ENCODE results near the gene UBE2L6.

UBE2L6 gene

DNA sequence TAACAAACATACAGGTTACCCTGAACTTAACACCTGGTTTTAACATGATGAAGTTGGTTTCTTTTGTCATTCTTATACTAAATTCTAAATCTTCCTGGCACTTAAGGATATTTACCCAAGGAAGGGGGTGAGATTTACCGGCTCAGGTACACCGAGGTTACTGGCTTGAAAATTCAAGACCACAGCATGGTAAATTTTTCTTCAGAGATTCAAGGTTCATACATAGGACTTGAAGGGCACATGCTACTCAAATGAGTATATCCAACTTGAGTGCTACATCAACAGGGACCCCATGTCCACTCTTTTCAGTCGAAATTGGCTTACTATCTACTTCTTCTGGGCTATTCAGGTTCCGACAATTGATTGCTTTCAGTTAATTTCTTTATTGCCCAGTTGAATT, 42.7 kb upstream of the UBE2L6 start:
- Histone ChIP-seq H3K9me3 (ENCODE audit: control insufficient read depth, insufficient read depth, low read depth, low read length) (no peaks in the 10 kb centered on the region), H3K36me3 (ENCODE audit: control insufficient read depth in 2 of 2, insufficient read depth in 1 of 2, low read length in 2 of 2) (no peaks in the 10 kb centered on the region), H3K4me1 (ENCODE audit: control insufficient read depth, insufficient read depth, low read length) (no peaks in the 10 kb centered on the region), H3K4me3 (ENCODE audit: low read depth, low read length) (no peak overlapping the region), H3K27ac (ENCODE audit: extremely low read depth, low read depth, low read length) (no peak overlapping the region)
- POLR2A ChIA-PET: interaction anchor here (0.7 kb wide), 1 partner anchor 36 kb away, joined by 3 read pairs; no protein-coding TSS in a partner anchor
- CTCF ChIA-PET: interaction anchor here (0.6 to 0.7 kb wide), 2 partner anchors 8 to 40 kb away, joined by 4 to 5 read pairs; no protein-coding TSS in a partner anchor
- no peak for TF ChIP-seq MZF1 (tag by site-specific recombination; IDR thresholded peaks at IDR 0.05; ENCODE audit: borderline replicate concordance)
- TF ChIP-seq ZNF792 (tag by site-specific recombination; IDR thresholded peaks at IDR 0.05): no peak
- TF ChIP-seq ZNF23 (tag by site-specific recombination; IDR thresholded peaks at IDR 0.05; ENCODE audit: borderline replicate concordance): no peak
- TF ChIP-seq ZNF48 (tag by site-specific recombination; IDR thresholded peaks at IDR 0.05): no peak
- TF ChIP-seq, protein P1, sequence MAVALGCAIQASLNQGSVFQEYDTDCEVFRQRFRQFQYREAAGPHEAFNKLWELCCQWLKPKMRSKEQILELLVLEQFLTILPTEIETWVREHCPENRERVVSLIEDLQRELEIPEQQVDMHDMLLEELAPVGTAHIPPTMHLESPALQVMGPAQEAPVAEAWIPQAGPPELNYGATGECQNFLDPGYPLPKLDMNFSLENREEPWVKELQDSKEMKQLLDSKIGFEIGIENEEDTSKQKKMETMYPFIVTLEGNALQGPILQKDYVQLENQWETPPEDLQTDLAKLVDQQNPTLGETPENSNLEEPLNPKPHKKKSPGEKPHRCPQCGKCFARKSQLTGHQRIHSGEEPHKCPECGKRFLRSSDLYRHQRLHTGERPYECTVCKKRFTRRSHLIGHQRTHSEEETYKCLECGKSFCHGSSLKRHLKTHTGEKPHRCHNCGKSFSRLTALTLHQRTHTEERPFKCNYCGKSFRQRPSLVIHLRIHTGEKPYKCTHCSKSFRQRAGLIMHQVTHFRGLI (tag by site-specific recombination; IDR thresholded peaks at IDR 0.05): no peak
- TF ChIP-seq ZNF26 (tag by site-specific recombination; IDR thresholded peaks at IDR 0.05): no peak
- no peak for TF ChIP-seq ZNF280C (tag by site-specific recombination; IDR thresholded peaks at IDR 0.05)
- TF ChIP-seq, protein P2, sequence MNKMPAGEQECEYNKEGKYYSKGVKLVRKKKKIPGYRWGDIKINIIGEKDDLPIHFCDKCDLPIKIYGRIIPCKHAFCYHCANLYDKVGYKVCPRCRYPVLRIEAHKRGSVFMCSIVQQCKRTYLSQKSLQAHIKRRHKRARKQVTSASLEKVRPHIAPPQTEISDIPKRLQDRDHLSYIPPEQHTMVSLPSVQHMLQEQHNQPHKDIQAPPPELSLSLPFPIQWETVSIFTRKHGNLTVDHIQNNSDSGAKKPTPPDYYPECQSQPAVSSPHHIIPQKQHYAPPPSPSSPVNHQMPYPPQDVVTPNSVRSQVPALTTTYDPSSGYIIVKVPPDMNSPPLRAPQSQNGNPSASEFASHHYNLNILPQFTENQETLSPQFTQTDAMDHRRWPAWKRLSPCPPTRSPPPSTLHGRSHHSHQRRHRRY (tag by site-specific recombination; IDR thresholded peaks at IDR 0.05): no peak
- TF ChIP-seq ZNF544 (tag by site-specific recombination; IDR thresholded peaks at IDR 0.05): no peak
- no peak for TF ChIP-seq ZBTB17 (tag by site-specific recombination; IDR thresholded peaks at IDR 0.05)
- TF ChIP-seq, protein P3, sequence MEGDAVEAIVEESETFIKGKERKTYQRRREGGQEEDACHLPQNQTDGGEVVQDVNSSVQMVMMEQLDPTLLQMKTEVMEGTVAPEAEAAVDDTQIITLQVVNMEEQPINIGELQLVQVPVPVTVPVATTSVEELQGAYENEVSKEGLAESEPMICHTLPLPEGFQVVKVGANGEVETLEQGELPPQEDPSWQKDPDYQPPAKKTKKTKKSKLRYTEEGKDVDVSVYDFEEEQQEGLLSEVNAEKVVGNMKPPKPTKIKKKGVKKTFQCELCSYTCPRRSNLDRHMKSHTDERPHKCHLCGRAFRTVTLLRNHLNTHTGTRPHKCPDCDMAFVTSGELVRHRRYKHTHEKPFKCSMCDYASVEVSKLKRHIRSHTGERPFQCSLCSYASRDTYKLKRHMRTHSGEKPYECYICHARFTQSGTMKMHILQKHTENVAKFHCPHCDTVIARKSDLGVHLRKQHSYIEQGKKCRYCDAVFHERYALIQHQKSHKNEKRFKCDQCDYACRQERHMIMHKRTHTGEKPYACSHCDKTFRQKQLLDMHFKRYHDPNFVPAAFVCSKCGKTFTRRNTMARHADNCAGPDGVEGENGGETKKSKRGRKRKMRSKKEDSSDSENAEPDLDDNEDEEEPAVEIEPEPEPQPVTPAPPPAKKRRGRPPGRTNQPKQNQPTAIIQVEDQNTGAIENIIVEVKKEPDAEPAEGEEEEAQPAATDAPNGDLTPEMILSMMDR (tag by site-specific recombination; IDR thresholded peaks at IDR 0.05): no peak

- Histone ChIP-seq H3K36me3 (ENCODE audit: control insufficient read depth in 2 of 2, insufficient read depth in 1 of 2, low read length in 2 of 2) (no peaks in the 10 kb centered on the region), H3K4me3 (ENCODE audit: low read depth, low read length) (no peak overlapping the region), H3K4me1 (ENCODE audit: control insufficient read depth, insufficient read depth, low read length) (no peaks in the 10 kb centered on the region), H3K9me3 (ENCODE audit: control insufficient read depth, insufficient read depth, low read depth, low read length) (no peaks in the 10 kb centered on the region), H3K27ac (ENCODE audit: extremely low read depth, low read depth, low read length) (no peak overlapping the region)
- ChIA-PET POLR2A (interaction anchor here (1.0 kb wide), 1 partner anchor 36 kb away, joined by 3 read pairs; no protein-coding TSS in a partner anchor), CTCF (interaction anchor here (0.6 to 1.3 kb wide), 4 partner anchors 34 to 121 kb away, joined by 3 to 15 read pairs (median 3); no protein-coding TSS in a partner anchor)
- no peak for TF ChIP-seq ZNF660 (tag by site-specific recombination; IDR thresholded peaks at IDR 0.05)
- TF ChIP-seq KLF16 (tag by site-specific recombination; IDR thresholded peaks at IDR 0.05): no peak
- no peak for TF ChIP-seq ZSCAN30 (tag by site-specific recombination; IDR thresholded peaks at IDR 0.05)
- no peak for TF ChIP-seq ZNF416 (tag by site-specific recombination; IDR thresholded peaks at IDR 0.05)
- no peak for TF ChIP-seq ZNF311 (tag by site-specific recombination; IDR thresholded peaks at IDR 0.05; ENCODE audit: borderline replicate concordance)
- TF ChIP-seq ZNF830 (tag by site-specific recombination; IDR thresholded peaks at IDR 0.05; ENCODE audit: low read depth): no peak
- no peak for TF ChIP-seq ZNF223 (tag by site-specific recombination; IDR thresholded peaks at IDR 0.05)
- no peak for TF ChIP-seq YY1 (tag by site-specific recombination; IDR thresholded peaks at IDR 0.05)
- no peak for TF ChIP-seq ZBTB48 (tag by site-specific recombination; IDR thresholded peaks at IDR 0.05)
- TF ChIP-seq OSR2 (tag by site-specific recombination; IDR thresholded peaks at IDR 0.05): no peak
- no peak for TF ChIP-seq GLI2 (tag by site-specific recombination; IDR thresholded peaks at IDR 0.05; ENCODE audit: borderline replicate concordance, low read depth)
- no peak for TF ChIP-seq ZNF623 (tag by site-specific recombination; IDR thresholded peaks at IDR 0.05)
- TF ChIP-seq RBAK (tag by site-specific recombination; IDR thresholded peaks at IDR 0.05): no peak
- TF ChIP-seq ZSCAN5A (tag by site-specific recombination; IDR thresholded peaks at IDR 0.05): no peak
- TF ChIP-seq ZNF701 (tag by site-specific recombination; IDR thresholded peaks at IDR 0.05): no peak
- no peak for TF ChIP-seq ZIC2 (tag by site-specific recombination; IDR thresholded peaks at IDR 0.05)
Observed at GRCh38 chr11:57605028-57605420, 37.6 kb upstream of the UBE2L6 start.
